ENCODE results near the gene EYS. TPM values are rescaled to one million over a fixed set of nuclear protein-coding genes. Genes with fewer than 3 reads are reported as not detected.

Gene EYS
- total RNA-seq, 1 experiment from 2014 or later: not detected

DNA sequence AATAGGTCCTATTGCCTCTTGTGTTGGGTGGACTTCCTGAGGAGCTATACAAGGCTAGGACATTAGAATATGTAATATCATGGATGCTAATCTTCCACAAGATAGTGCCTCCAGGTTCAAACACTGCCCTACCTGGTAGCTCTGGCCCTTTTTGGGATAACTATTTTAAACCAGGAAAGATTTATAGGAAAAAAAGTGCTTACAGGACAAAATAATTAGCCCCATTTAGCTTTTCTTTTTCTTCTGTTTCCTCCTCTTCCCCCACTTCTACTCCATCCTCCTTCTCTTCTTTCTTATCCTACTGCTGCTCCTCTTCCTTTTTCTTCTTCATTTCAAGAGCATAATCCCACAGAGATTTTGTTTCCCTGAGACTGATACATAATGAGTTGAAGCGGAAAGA is 1104.0 kb downstream of the EYS start:
- intact Hi-C loops (cut with micrococcal nuclease): no loop called here

DNA sequence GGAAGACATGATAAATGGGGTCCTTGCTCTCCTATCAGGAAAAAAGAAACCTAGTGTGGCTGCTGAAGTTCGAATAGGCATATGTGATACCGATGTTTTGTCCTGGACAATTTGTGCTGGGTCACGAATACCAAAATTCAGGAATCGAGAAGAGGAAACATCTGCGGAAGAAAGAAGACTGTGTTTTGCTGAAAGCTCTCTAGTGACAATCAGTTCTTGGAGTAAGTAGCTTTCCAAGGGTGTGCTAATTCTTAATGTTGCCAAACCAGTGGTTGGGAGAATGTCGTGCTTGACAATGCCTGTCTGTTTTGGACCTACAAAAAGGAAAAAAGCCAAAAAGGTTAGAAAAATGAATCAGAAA is 1115.4 kb downstream of the EYS start:
- H3K27me3 ChIP-seq (ENCODE audit: insufficient read depth, low read length): no peaks in the 10 kb centered on the region
- intact Hi-C loops (cut with micrococcal nuclease): no loop called here
- POLR2A ChIA-PET: no interaction called here
- TF ChIP-seq POLR2AphosphoS5 (IDR thresholded peaks at IDR 0.05; ENCODE audit: low read depth, low read length) (no peak), ELF1 (IDR thresholded peaks at IDR 0.05; ENCODE audit: borderline replicate concordance, low read depth) (no peak), EZH2phosphoT487 (IDR thresholded peaks at IDR 0.05; ENCODE audit: borderline replicate concordance) (no peak), FOSL1 (IDR thresholded peaks at IDR 0.05; ENCODE audit: low read depth) (no peak), EZH2 (IDR thresholded peaks at IDR 0.05) (no peak), ZNF274 (IDR thresholded peaks at IDR 0.05; ENCODE audit: low read depth, low read length) (no peak), SP1 (IDR thresholded peaks at IDR 0.05; ENCODE audit: low read depth) (no peak)
- TF ChIP-seq, protein P1, sequence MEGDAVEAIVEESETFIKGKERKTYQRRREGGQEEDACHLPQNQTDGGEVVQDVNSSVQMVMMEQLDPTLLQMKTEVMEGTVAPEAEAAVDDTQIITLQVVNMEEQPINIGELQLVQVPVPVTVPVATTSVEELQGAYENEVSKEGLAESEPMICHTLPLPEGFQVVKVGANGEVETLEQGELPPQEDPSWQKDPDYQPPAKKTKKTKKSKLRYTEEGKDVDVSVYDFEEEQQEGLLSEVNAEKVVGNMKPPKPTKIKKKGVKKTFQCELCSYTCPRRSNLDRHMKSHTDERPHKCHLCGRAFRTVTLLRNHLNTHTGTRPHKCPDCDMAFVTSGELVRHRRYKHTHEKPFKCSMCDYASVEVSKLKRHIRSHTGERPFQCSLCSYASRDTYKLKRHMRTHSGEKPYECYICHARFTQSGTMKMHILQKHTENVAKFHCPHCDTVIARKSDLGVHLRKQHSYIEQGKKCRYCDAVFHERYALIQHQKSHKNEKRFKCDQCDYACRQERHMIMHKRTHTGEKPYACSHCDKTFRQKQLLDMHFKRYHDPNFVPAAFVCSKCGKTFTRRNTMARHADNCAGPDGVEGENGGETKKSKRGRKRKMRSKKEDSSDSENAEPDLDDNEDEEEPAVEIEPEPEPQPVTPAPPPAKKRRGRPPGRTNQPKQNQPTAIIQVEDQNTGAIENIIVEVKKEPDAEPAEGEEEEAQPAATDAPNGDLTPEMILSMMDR (IDR thresholded peaks at IDR 0.05 in 2 of 3, conservative IDR thresholded peaks at IDR 0.05 in 1 of 3; ENCODE audit: borderline replicate concordance in 1 of 3, insufficient read depth in 1 of 3, low read depth in 2 of 3, low read length in 2 of 3): no peak
- TF ChIP-seq, protein P2, sequence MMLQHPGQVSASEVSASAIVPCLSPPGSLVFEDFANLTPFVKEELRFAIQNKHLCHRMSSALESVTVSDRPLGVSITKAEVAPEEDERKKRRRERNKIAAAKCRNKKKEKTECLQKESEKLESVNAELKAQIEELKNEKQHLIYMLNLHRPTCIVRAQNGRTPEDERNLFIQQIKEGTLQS (IDR thresholded peaks at IDR 0.05): no peak

More for the DNA sequence above, 1104.0 kb downstream of the EYS start:
- DNase-seq (ENCODE audit: low read depth, low spot score): no peak
- Histone ChIP-seq H3K9me2 (ENCODE audit: insufficient read depth) (no peaks in the 10 kb centered on the region), H3K4me1 (ENCODE audit: control insufficient read depth in 1 of 2, insufficient read depth in 2 of 2, low read length in 2 of 2) (no peaks in the 10 kb centered on the region), H3K4me2 (ENCODE audit: low read length) (no peak overlapping the region), H3K9ac (ENCODE audit: low read length) (no peak overlapping the region), H3K27me3 (ENCODE audit: insufficient read depth, low read length) (no peaks in the 10 kb centered on the region), H3K9me3 (ENCODE audit: control insufficient read depth in 1 of 2, insufficient read depth in 1 of 2, low read depth in 1 of 2, low read length in 2 of 2) (peaks cover 4 to 13% of the 10 kb centered on the region in 2 experiments; a peak in 2 of 4 replicates), H3K4me3 (replicated peaks in 1 of 2; ENCODE audit: low read depth in 1 of 2, low read length in 2 of 2) (no peak overlapping the region), H3K79me2 (ENCODE audit: insufficient read depth, low read length) (no peaks in the 10 kb centered on the region), H3K36me3 (ENCODE audit: control insufficient read depth in 1 of 2, insufficient read depth in 2 of 2, low read length in 2 of 2) (no peaks in the 10 kb centered on the region), H4K20me1 (ENCODE audit: insufficient read depth) (no peaks in the 10 kb centered on the region), H2AFZ (ENCODE audit: low read depth, low read length, poor library complexity, severe bottlenecking) (no peak overlapping the region), H3K27ac (ENCODE audit: low read depth, low read length) (no peak overlapping the region)
- ChIA-PET CTCF (no interaction called here), POLR2A (no interaction called here), RAD21 (ENCODE audit: low non-redundant PET in 1 of 2, low total read pairs in 2 of 2, uncharacterized antibody in 2 of 2, unreplicated experiment in 2 of 2) (no interaction called here)
- TF ChIP-seq JUND (IDR thresholded peaks at IDR 0.05) (no peak), ZFX (IDR thresholded peaks at IDR 0.05) (no peak), POLR2AphosphoS5 (IDR thresholded peaks at IDR 0.05; ENCODE audit: low read depth, low read length) (no peak), EGR1 (IDR thresholded peaks at IDR 0.05; ENCODE audit: low read depth) (no peak), FOSL1 (IDR thresholded peaks at IDR 0.05; ENCODE audit: low read depth) (no peak)
- TF ChIP-seq, protein P3, sequence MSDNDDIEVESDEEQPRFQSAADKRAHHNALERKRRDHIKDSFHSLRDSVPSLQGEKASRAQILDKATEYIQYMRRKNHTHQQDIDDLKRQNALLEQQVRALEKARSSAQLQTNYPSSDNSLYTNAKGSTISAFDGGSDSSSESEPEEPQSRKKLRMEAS (IDR thresholded peaks at IDR 0.05): no peak
- TF ChIP-seq, protein P1 (IDR thresholded peaks at IDR 0.05 in 2 of 3, conservative IDR thresholded peaks at IDR 0.05 in 1 of 3; ENCODE audit: borderline replicate concordance in 1 of 3, insufficient read depth in 1 of 3, low read depth in 2 of 3, low read length in 2 of 3): no peak
- no TSS peak for BruUV-seq (replicated peaks)
- ATAC-seq: no peak

More for the DNA sequence above, 1115.4 kb downstream of the EYS start:
- no peak for ATAC-seq
- no peak for DNase-seq (ENCODE audit: low read depth, low spot score)
- no TSS peak for BruUV-seq (replicated peaks)
- no peaks in the 10 kb centered on the region for H3K4me1 ChIP-seq (ENCODE audit: control insufficient read depth in 1 of 2, insufficient read depth in 2 of 2, low read length in 2 of 2)
- H3K9me3 ChIP-seq (ENCODE audit: control insufficient read depth in 1 of 2, insufficient read depth in 1 of 2, low read depth in 1 of 2, low read length in 2 of 2): peaks cover 0 to 18% of the 10 kb centered on the region in 2 experiments; a peak in 2 of 4 replicates
- no peak overlapping the region for H3K9ac ChIP-seq (ENCODE audit: low read length)
- RAD21 ChIA-PET (ENCODE audit: low non-redundant PET in 1 of 2, low total read pairs in 2 of 2, uncharacterized antibody in 2 of 2, unreplicated experiment in 2 of 2): no interaction called here
- no peaks in the 10 kb centered on the region for H3K9me2 ChIP-seq (ENCODE audit: insufficient read depth)
- no peak overlapping the region for H3K27ac ChIP-seq (ENCODE audit: low read depth, low read length)
- no peaks in the 10 kb centered on the region for H3K36me3 ChIP-seq (ENCODE audit: control insufficient read depth in 1 of 2, insufficient read depth in 2 of 2, low read length in 2 of 2)
- no peak overlapping the region for H3K4me3 ChIP-seq (replicated peaks in 1 of 2; ENCODE audit: low read depth in 1 of 2, low read length in 2 of 2)
- no peaks in the 10 kb centered on the region for H3K79me2 ChIP-seq (ENCODE audit: insufficient read depth, low read length)
- no peak overlapping the region for H2AFZ ChIP-seq (ENCODE audit: low read depth, low read length, poor library complexity, severe bottlenecking)
- no peaks in the 10 kb centered on the region for H4K20me1 ChIP-seq (ENCODE audit: insufficient read depth)
- CTCF ChIA-PET: no interaction called here
- no peak overlapping the region for H3K4me2 ChIP-seq (ENCODE audit: low read length)
